K562 (cell line): Measurements from ENCODE around the gene SLAMF7. TPM values are rescaled to one million over a fixed set of nuclear protein-coding genes. Genes with fewer than 3 reads are reported as not detected.

ENCODE experiments used
- polyA plus RNA-seq, 8 experiments: library from polyadenylated mRNA; depleted of rRNA in 4 of 8; stranded (reverse) in 5 of 8; unstranded in 3 of 8; fragments of >200 nt; fragmentation: Nextera tagmentation in 2 of 8; fragmentation: Illumina TruSeq in 1 of 8; extraction: Ambion mirVana in 2 of 8; extraction: Trizol in 1 of 8; gene quantifications; 2 replicates each; pipeline versions ENCODE4 v1.2.1 to v1.2.3, GENCODE V29; 2011 to 2014; ENCODE audit warnings: inconsistent platforms in 1 of 8, missing spikeins in 1 of 8
- total RNA-seq, 7 experiments: library from RNA; depleted of rRNA in 6 of 7; stranded (reverse); fragments of >200 nt in 6 of 7; fragmentation: Illumina TruSeq in 2 of 7; extraction: Trizol in 2 of 7; gene quantifications; 2 replicates each; pipeline versions ENCODE4 v1.2.1 to v1.2.3, GENCODE V29; 2011 to 2021; ENCODE audit warnings: low replicate concordance in 1 of 7

SLAMF7 gene
- total and polyA plus RNA-seq, 9 of the 15 experiments (the other 6 are each of a cell fraction or from before 2014, with no cell fraction given): 0.11 to 1.2 (median 0.22) TPM; not detected in 2

Other genes starting within 250 kb of the SLAMF7 start
Only the 7 nearest of the 8 such genes appear.
- gene CD84, start 159.8 kb upstream of the SLAMF7 start, total RNA-seq (2014; rRNA removed): 0.82 and 1.4 TPM in 2 replicates
- 2.2 and 2.5 TPM in 2 replicates for gene CD84, start 159.8 kb upstream of the SLAMF7 start, total RNA-seq (2014; rRNA removed; fragmentation: Illumina TruSeq; extraction: Trizol)
- 6.8 TPM in 2 replicates for gene CD84, start 159.8 kb upstream of the SLAMF7 start, total RNA-seq (2015; rRNA removed; fragmentation: Illumina TruSeq; extraction: Trizol)
- gene CD84, start 159.8 kb upstream of the SLAMF7 start, total RNA-seq (2021): 1.9 and 2.5 TPM in 2 replicates
- 2.0 and 7.3 TPM in 2 replicates for gene CD84, start 159.8 kb upstream of the SLAMF7 start, polyA plus RNA-seq (2011; rRNA removed)
- 3.1 and 3.5 TPM in 2 replicates for gene CD84, start 159.8 kb upstream of the SLAMF7 start, polyA plus RNA-seq (2014; fragmentation: Illumina TruSeq; extraction: Trizol)
- 1 to 10 TPM; 1.0 to 1.5 TPM for gene CD84, start 159.8 kb upstream of the SLAMF7 start, polyA plus RNA-seq (2014; fragmentation: Nextera tagmentation; extraction: Ambion mirVana)
- 1.6 and 1.8 TPM in 2 replicates for gene CD84, start 159.8 kb upstream of the SLAMF7 start, polyA plus RNA-seq (2014; rRNA removed)
- not detected in 2 replicates for gene SLAMF1, start 92.2 kb upstream of the SLAMF7 start, total RNA-seq (2014; rRNA removed)
- gene SLAMF1, start 92.2 kb upstream of the SLAMF7 start, total RNA-seq (2014; rRNA removed; fragmentation: Illumina TruSeq; extraction: Trizol): not detected in 2 replicates
- 0.04 and 0.15 TPM in 2 replicates for gene SLAMF1, start 92.2 kb upstream of the SLAMF7 start, total RNA-seq (2015; rRNA removed; fragmentation: Illumina TruSeq; extraction: Trizol)
- 0.11 and 0.22 TPM in 2 replicates for gene SLAMF1, start 92.2 kb upstream of the SLAMF7 start, total RNA-seq (2021)
- not detected in 2 replicates for gene SLAMF1, start 92.2 kb upstream of the SLAMF7 start, polyA plus RNA-seq (2011; rRNA removed)
- 0.08 TPM in 1 of 2 replicates, not detected in the other for gene SLAMF1, start 92.2 kb upstream of the SLAMF7 start, polyA plus RNA-seq (2014; fragmentation: Illumina TruSeq; extraction: Trizol)
- gene SLAMF1, start 92.2 kb upstream of the SLAMF7 start, polyA plus RNA-seq (2014; fragmentation: Nextera tagmentation; extraction: Ambion mirVana): under 1 TPM; 0.04 to 0.13 TPM
- gene SLAMF1, start 92.2 kb upstream of the SLAMF7 start, polyA plus RNA-seq (2014; rRNA removed): 0.17 TPM in 1 of 2 replicates, not detected in the other
- 0.53 TPM in 1 of 2 replicates, not detected in the other for gene CD48, start 27.4 kb upstream of the SLAMF7 start, total RNA-seq (2014; rRNA removed)
- 0.11 and 0.38 TPM in 2 replicates for gene CD48, start 27.4 kb upstream of the SLAMF7 start, total RNA-seq (2014; rRNA removed; fragmentation: Illumina TruSeq; extraction: Trizol)
- 0.40 and 0.94 TPM in 2 replicates for gene CD48, start 27.4 kb upstream of the SLAMF7 start, total RNA-seq (2015; rRNA removed; fragmentation: Illumina TruSeq; extraction: Trizol)
- 0.42 and 0.65 TPM in 2 replicates for gene CD48, start 27.4 kb upstream of the SLAMF7 start, total RNA-seq (2021)
- not detected in 2 replicates for gene CD48, start 27.4 kb upstream of the SLAMF7 start, polyA plus RNA-seq (2011; rRNA removed)
- 0.10 and 0.24 TPM in 2 replicates for gene CD48, start 27.4 kb upstream of the SLAMF7 start, polyA plus RNA-seq (2014; fragmentation: Illumina TruSeq; extraction: Trizol)
- gene CD48, start 27.4 kb upstream of the SLAMF7 start, polyA plus RNA-seq (2014; fragmentation: Nextera tagmentation; extraction: Ambion mirVana): under 1 TPM in 1 of 2 experiments, not detected in 1; 0.27 TPM
- gene CD48, start 27.4 kb upstream of the SLAMF7 start, polyA plus RNA-seq (2014; rRNA removed): 0.18 and 0.30 TPM in 2 replicates
- gene LY9, start 56.9 kb downstream of the SLAMF7 start, total RNA-seq (2014; rRNA removed): not detected in 2 replicates
- gene LY9, start 56.9 kb downstream of the SLAMF7 start, total RNA-seq (2014; rRNA removed; fragmentation: Illumina TruSeq; extraction: Trizol): not detected in 2 replicates
- not detected in 2 replicates for gene LY9, start 56.9 kb downstream of the SLAMF7 start, total RNA-seq (2015; rRNA removed; fragmentation: Illumina TruSeq; extraction: Trizol)
- gene LY9, start 56.9 kb downstream of the SLAMF7 start, total RNA-seq (2021): not detected in 2 replicates
- gene LY9, start 56.9 kb downstream of the SLAMF7 start, polyA plus RNA-seq (2011; rRNA removed): not detected in 2 replicates
- gene LY9, start 56.9 kb downstream of the SLAMF7 start, polyA plus RNA-seq (2014; fragmentation: Illumina TruSeq; extraction: Trizol): not detected in 2 replicates
- not detected for gene LY9, start 56.9 kb downstream of the SLAMF7 start, polyA plus RNA-seq (2014; fragmentation: Nextera tagmentation; extraction: Ambion mirVana)
- not detected in 2 replicates for gene LY9, start 56.9 kb downstream of the SLAMF7 start, polyA plus RNA-seq (2014; rRNA removed)
- not detected in 2 replicates for gene CD244, start 123.6 kb downstream of the SLAMF7 start, total RNA-seq (2014; rRNA removed)
- gene CD244, start 123.6 kb downstream of the SLAMF7 start, total RNA-seq (2014; rRNA removed; fragmentation: Illumina TruSeq; extraction: Trizol): not detected in 2 replicates
- not detected in 2 replicates for gene CD244, start 123.6 kb downstream of the SLAMF7 start, total RNA-seq (2015; rRNA removed; fragmentation: Illumina TruSeq; extraction: Trizol)
- not detected in 2 replicates for gene CD244, start 123.6 kb downstream of the SLAMF7 start, total RNA-seq (2021)
- not detected in 2 replicates for gene CD244, start 123.6 kb downstream of the SLAMF7 start, polyA plus RNA-seq (2011; rRNA removed)
- gene CD244, start 123.6 kb downstream of the SLAMF7 start, polyA plus RNA-seq (2014; fragmentation: Illumina TruSeq; extraction: Trizol): not detected in 2 replicates
- gene CD244, start 123.6 kb downstream of the SLAMF7 start, polyA plus RNA-seq (2014; fragmentation: Nextera tagmentation; extraction: Ambion mirVana): not detected
- not detected in 2 replicates for gene CD244, start 123.6 kb downstream of the SLAMF7 start, polyA plus RNA-seq (2014; rRNA removed)
- gene ITLN1, start 145.9 kb downstream of the SLAMF7 start, total RNA-seq (2014; rRNA removed): not detected in 2 replicates
- gene ITLN1, start 145.9 kb downstream of the SLAMF7 start, total RNA-seq (2014; rRNA removed; fragmentation: Illumina TruSeq; extraction: Trizol): not detected in 2 replicates
- not detected in 2 replicates for gene ITLN1, start 145.9 kb downstream of the SLAMF7 start, total RNA-seq (2015; rRNA removed; fragmentation: Illumina TruSeq; extraction: Trizol)
- gene ITLN1, start 145.9 kb downstream of the SLAMF7 start, total RNA-seq (2021): not detected in 2 replicates
- not detected in 2 replicates for gene ITLN1, start 145.9 kb downstream of the SLAMF7 start, polyA plus RNA-seq (2011; rRNA removed)
- gene ITLN1, start 145.9 kb downstream of the SLAMF7 start, polyA plus RNA-seq (2014; fragmentation: Illumina TruSeq; extraction: Trizol): not detected in 2 replicates
- not detected for gene ITLN1, start 145.9 kb downstream of the SLAMF7 start, polyA plus RNA-seq (2014; fragmentation: Nextera tagmentation; extraction: Ambion mirVana)
- gene ITLN1, start 145.9 kb downstream of the SLAMF7 start, polyA plus RNA-seq (2014; rRNA removed): not detected in 2 replicates
- not detected in 2 replicates for gene ITLN2, start 215.6 kb downstream of the SLAMF7 start, total RNA-seq (2014; rRNA removed)
- gene ITLN2, start 215.6 kb downstream of the SLAMF7 start, total RNA-seq (2014; rRNA removed; fragmentation: Illumina TruSeq; extraction: Trizol): not detected in 2 replicates
- gene ITLN2, start 215.6 kb downstream of the SLAMF7 start, total RNA-seq (2015; rRNA removed; fragmentation: Illumina TruSeq; extraction: Trizol): not detected in 2 replicates
- gene ITLN2, start 215.6 kb downstream of the SLAMF7 start, total RNA-seq (2021): not detected in 2 replicates
- not detected in 2 replicates for gene ITLN2, start 215.6 kb downstream of the SLAMF7 start, polyA plus RNA-seq (2011; rRNA removed)
- not detected in 2 replicates for gene ITLN2, start 215.6 kb downstream of the SLAMF7 start, polyA plus RNA-seq (2014; fragmentation: Illumina TruSeq; extraction: Trizol)
- gene ITLN2, start 215.6 kb downstream of the SLAMF7 start, polyA plus RNA-seq (2014; fragmentation: Nextera tagmentation; extraction: Ambion mirVana): not detected
- not detected in 2 replicates for gene ITLN2, start 215.6 kb downstream of the SLAMF7 start, polyA plus RNA-seq (2014; rRNA removed)